Right lobe of liver (tissue), 6 donors: ENCODE results near the gene QPCT. TPM values are rescaled to one million over a fixed set of nuclear protein-coding genes. Genes with fewer than 3 reads are reported as not detected.

ENCODE experiments used
- ATAC-seq, 4 donors: fragments of 200-7000 bp; cut with Tn5 transposase; one replicate each; pipeline ENCODE4 v1.9.1; 2020; ENCODE audit warnings: mild to moderate bottlenecking in 4 of 4, moderate library complexity in 4 of 4
- DNase-seq, 3 donors: peaks; one replicate each; pipeline ENCODE4 v3.0.0-alpha.2; 2020
- H3K27ac ChIP-seq, 3 donors: fragments of 200-600 bp; one replicate each; pipeline ENCODE4 v1.8.0; 2022
- H3K27me3 ChIP-seq, 2 donors: fragments of 200-600 bp; one replicate each; pipeline ENCODE4 v1.8.0; 2022
- H3K36me3 ChIP-seq, 4 donors: fragments of 200-600 bp; sonication (generic) in 1 of 4; one replicate each; pipeline versions ENCODE4 v1.5.1 to v1.8.0; 2017 to 2022; ENCODE audit warnings: control low read depth in 1 of 4
- H3K4me1 ChIP-seq, 4 donors: fragments of 200-600 bp; sonication (generic) in 1 of 4; one replicate each; pipeline versions ENCODE4 v1.5.1 to v1.8.0; 2017 to 2022; ENCODE audit warnings: control low read depth in 1 of 4
- H3K4me3 ChIP-seq, 3 donors: fragments of 200-600 bp; one replicate each; pipeline ENCODE4 v1.8.0; 2022
- H3K9me3 ChIP-seq, 4 donors: fragments of 200-600 bp; sonication (generic) in 1 of 4; one replicate each; pipeline versions ENCODE4 v1.5.1 to v1.8.0; 2017 to 2022; ENCODE audit warnings: control low read depth in 1 of 4
- CTCF ChIP-seq, 4 donors: fragments of 200-600 bp in 3 of 4; fragments of 450-650 bp in 1 of 4; IDR thresholded peaks; one replicate each; pipeline versions ENCODE4 v1.5.1 to v1.8.0; 2016 to 2022; ENCODE audit warnings: antibody characterized with exemption in 4 of 4, mild to moderate bottlenecking in 2 of 4
- POLR2A ChIP-seq: fragments of 450-650 bp; IDR thresholded peaks from one replicate; pipeline ENCODE4 v1.6.1; 2017; ENCODE audit warnings: antibody characterized with exemption, mild to moderate bottlenecking
- WGBS: methylation state at CpG from one replicate; pipeline ENCODE4 v1.1.6; 2018; ENCODE audit warnings: low coverage, low lambda C conversion rate; ENCODE audit not compliant: insufficient coverage; ENCODE audit errors: missing lambda C conversion rate; 5-methylcytosine and 5-hydroxymethylcytosine counted together
- intact Hi-C, 2 donors: fragments of 100-400 bp; cut with DNase I; formaldehyde crosslinking; loops; one replicate each; pipeline versions ENCODE4 v1.11.2 to v1.14.1; 2022
- total RNA-seq, 6 experiments: library from RNA; depleted of rRNA in 2 of 6; stranded (reverse); fragments of >200 nt in 2 of 6; fragmentation: NEBNext Ultra II Directional in 3 of 6; extraction: Animal tissue kit (Norgen Biotek cat#: 25700) in 3 of 6; gene quantifications; one replicate each; pipeline versions ENCODE4 v1.1.0 to v1.2.4, GENCODE V29; 2016 to 2023
- donor health status: DM: no; HTN: yes; CAD: no.
- donor health status: DM: no; HTN: no; CAD: no.
- donor health status: DM: no; HTN: no; CAD: no.
- donor health status: DM: no; HTN: yes; CAD: no.
- donor health status: DM: no; HTN: yes; CAD: no.

QPCT gene
- total RNA-seq, 6 experiments from 2014 or later: 0.55 to 1.5 (median 1.1) TPM

GRCh38 chr2:37415128-37415820 lies 70.8 kb downstream of the QPCT start:
- no peaks in the 10 kb centered on the region for H3K27me3 ChIP-seq
- H3K4me1 ChIP-seq: peaks cover 0 to 3% (median 0%) of the 10 kb centered on the region in 4 donors
- ATAC-seq: peak in 1 of 4 donors; percentile 7
- intact Hi-C loops: loop anchor here in 1 of 2 donors (10.0 kb wide), 1 partner anchor 420 kb away; no protein-coding TSS in a partner anchor
- H3K9me3 ChIP-seq: no peaks in the 10 kb centered on the region
- WGBS: 78% methylated on average over 2 of the region's 7 CpGs
- H3K36me3 ChIP-seq: no peaks in the 10 kb centered on the region
- H3K27ac ChIP-seq: no peak overlapping the region
- TF ChIP-seq CTCF (IDR thresholded peaks at IDR 0.05) (no peak), POLR2A (no peak)
- no peak overlapping the region for H3K4me3 ChIP-seq
- no peak for DNase-seq

- Histone ChIP-seq H3K27me3 (no peaks in the 10 kb centered on the region), H3K4me1 (peaks cover 0 to 3% (median 0%) of the 10 kb centered on the region in 4 donors), H3K36me3 (no peaks in the 10 kb centered on the region), H3K9me3 (no peaks in the 10 kb centered on the region), H3K27ac (no peak overlapping the region), H3K4me3 (no peak overlapping the region)
- no peak for DNase-seq
- intact Hi-C loops: loop anchor here in 1 of 2 donors (10.0 kb wide), 1 partner anchor 417 kb away; no protein-coding TSS in a partner anchor
- 55% methylated on average over 4 of the region's 4 CpGs for WGBS
- TF ChIP-seq CTCF (IDR thresholded peaks at IDR 0.05): no peak
- TF ChIP-seq POLR2A: no peak
- ATAC-seq: no peak
These were observed 72.9 kb downstream of the QPCT start for GRCh38 chr2:37417321-37417720.

GRCh38 chr2:37418956-37419355 lies 74.5 kb downstream of the QPCT start:
- no peak for TF ChIP-seq CTCF (IDR thresholded peaks at IDR 0.05)
- TF ChIP-seq POLR2A: no peak
- no peak overlapping the region for H3K27ac ChIP-seq
- H3K4me3 ChIP-seq: no peak overlapping the region
- WGBS: 73% methylated on average over 6 of the region's 6 CpGs
- no peaks in the 10 kb centered on the region for H3K9me3 ChIP-seq
- H3K27me3 ChIP-seq: no peaks in the 10 kb centered on the region
- ATAC-seq: no peak
- peaks cover 0 to 3% (median 0%) of the 10 kb centered on the region in 4 donors for H3K4me1 ChIP-seq
- no peak for DNase-seq
- H3K36me3 ChIP-seq: no peaks in the 10 kb centered on the region
- intact Hi-C loops: loop anchor here in 1 of 2 donors (10.0 kb wide), 1 partner anchor 416 kb away; no protein-coding TSS in a partner anchor

- ATAC-seq: no peak
- Histone ChIP-seq H3K36me3 (no peaks in the 10 kb centered on the region), H3K9me3 (no peaks in the 10 kb centered on the region), H3K27ac (no peak overlapping the region), H3K4me3 (no peak overlapping the region), H3K27me3 (no peaks in the 10 kb centered on the region), H3K4me1 (no peaks in the 10 kb centered on the region)
- WGBS: 79% methylated on average over 2 of the region's 6 CpGs
- no peak for TF ChIP-seq CTCF (IDR thresholded peaks at IDR 0.05)
- intact Hi-C loops: no loop called here
- no peak for DNase-seq
These were observed 77.3 kb downstream of the QPCT start for GRCh38 chr2:37421686-37422085.
